Natural killer cell treated with Interleukin-12 subunit alpha and Interleukin-12 subunit beta and Interleukin-15 and Interleukin-18, amount 100 ng/mL, for 72 hours (primary cell): ENCODE data around the gene EFCAB3. TPM values are rescaled to one million over a fixed set of nuclear protein-coding genes. Genes with fewer than 3 reads are reported as not detected.
"Not testable (repeated sequence)": the region's sequence is repeated elsewhere in the genome, so short reads cannot be mapped to it uniquely, and the experiment has no call there.

Source experiments
- ATAC-seq, 2 donors: fragments of 150-1000 bp; cut with Tn5 transposase in 1 of 2; sonication (Bioruptor Pico), chemical (Tn5 transposase) in 1 of 2; 2 replicates each; pipeline ENCODE4 v1.10.0; 2021
- DNase-seq: peaks from one replicate; pipeline ENCODE4 v3.0.0; 2022; ENCODE audit warnings: low spot score
- H3K27ac Mint-ChIP-seq, 2 donors: 1 replicate in 1 of 2; 2 replicates in 1 of 2; pipeline ENCODE4 v1.8.0; 2022; ENCODE audit warnings: mixed read lengths in 2 of 2, mild to moderate bottlenecking in 1 of 2, moderate library complexity in 1 of 2
- H3K27me3 Mint-ChIP-seq, 2 donors: 1 replicate in 1 of 2; 2 replicates in 1 of 2; pipeline ENCODE4 v1.8.0; 2022; ENCODE audit warnings: mixed read lengths in 2 of 2
- H3K36me3 Mint-ChIP-seq: one replicate; pipeline ENCODE4 v1.8.0; 2022; ENCODE audit warnings: mixed read lengths
- H3K4me1 Mint-ChIP-seq, 2 donors: 1 replicate in 1 of 2; 2 replicates in 1 of 2; pipeline ENCODE4 v1.8.0; 2022; ENCODE audit warnings: low read depth in 2 of 2, mixed read lengths in 2 of 2, mild to moderate bottlenecking in 1 of 2
- H3K4me3 Mint-ChIP-seq: one replicate; pipeline ENCODE4 v1.8.0; 2022; ENCODE audit warnings: mixed read lengths
- H3K9me3 Mint-ChIP-seq: 2 replicates; pipeline ENCODE4 v1.8.0; 2022; ENCODE audit warnings: mixed read lengths
- total RNA-seq, 2 donors: library from RNA; stranded (reverse); gene quantifications; one replicate each; pipeline ENCODE4 v1.2.3, GENCODE V29; 2022

Gene EFCAB3
- total RNA-seq, 2 donors from 2014 or later, result not detected

DNA sequence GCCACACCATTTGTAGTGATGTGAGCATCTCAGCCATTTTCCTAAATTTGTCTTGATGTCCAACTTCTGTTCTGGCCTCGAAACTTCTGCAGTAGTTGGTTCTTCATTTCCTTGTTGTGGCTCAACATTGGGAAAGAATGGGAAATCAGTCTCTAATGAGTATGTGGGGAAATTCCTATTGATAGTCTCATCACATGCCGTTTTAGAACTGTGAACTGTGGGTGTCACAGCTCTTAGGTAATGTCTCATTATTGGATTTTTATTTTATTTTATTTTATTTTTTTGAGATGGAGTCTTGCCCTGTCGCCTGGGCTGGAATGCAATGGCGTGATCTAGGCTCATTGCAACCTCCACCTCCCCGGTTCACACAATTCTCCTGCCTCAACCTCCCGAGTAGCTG, 60.8 kb downstream of the EFCAB3 start:
- H3K4me1 Mint-ChIP-seq, H3K9me3 Mint-ChIP-seq, H3K36me3 Mint-ChIP-seq, H3K27ac Mint-ChIP-seq, H3K27me3 Mint-ChIP-seq, ATAC-seq, DNase-seq, H3K4me3 Mint-ChIP-seq: not testable (repeated sequence)

DNA sequence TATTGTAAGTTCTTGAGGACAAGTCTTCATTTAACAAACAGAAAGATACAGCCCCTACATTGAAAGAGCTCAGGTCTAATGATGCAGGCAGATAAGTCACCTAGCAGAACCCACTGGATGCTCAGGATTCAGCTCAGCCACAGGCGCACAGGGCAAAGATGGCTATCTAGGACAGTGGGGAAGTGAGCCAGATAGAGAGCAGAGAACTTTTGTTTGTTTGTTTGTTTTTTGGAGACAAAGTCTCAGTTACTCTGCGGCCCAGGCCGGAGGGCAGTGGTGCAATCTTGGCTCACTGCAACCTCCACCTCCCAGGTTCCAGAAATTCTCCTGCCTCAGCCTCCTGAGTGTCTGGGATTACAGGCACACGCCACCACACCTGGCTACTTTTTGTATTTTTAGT, 63.7 kb downstream of the EFCAB3 start:
- H3K4me1 Mint-ChIP-seq, result no peaks in the 10 kb centered on the region
- H3K27me3 Mint-ChIP-seq, result no peaks in the 10 kb centered on the region
- ATAC-seq (no peak), DNase-seq (no peak)
- no peak overlapping the region for H3K27ac Mint-ChIP-seq
- H3K4me3 Mint-ChIP-seq, result no peak overlapping the region
- H3K36me3 Mint-ChIP-seq, result peaks cover 19% of the 10 kb centered on the region
- H3K9me3 Mint-ChIP-seq, result no peaks in the 10 kb centered on the region

DNA sequence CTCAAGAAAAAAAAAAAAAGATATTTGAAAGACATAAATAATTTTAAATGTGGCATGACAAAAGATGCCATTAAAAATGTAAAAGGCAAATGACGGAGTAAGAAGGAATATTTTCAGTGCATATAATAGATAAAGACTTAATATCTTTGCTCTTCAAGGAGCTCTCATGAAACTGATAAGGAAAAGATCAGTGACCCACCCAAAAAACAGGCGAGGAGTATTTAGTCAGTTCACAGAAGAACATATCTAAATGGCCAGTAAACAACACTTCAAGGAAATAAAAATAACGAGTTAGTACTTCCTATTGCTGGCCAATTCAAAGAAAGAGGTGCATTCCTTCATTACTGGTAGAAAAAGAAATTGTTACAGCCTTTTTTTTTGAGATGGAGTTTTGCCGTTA, 65.4 kb downstream of the EFCAB3 start:
- DNase-seq, ATAC-seq, H3K9me3 Mint-ChIP-seq, H3K4me1 Mint-ChIP-seq, H3K27me3 Mint-ChIP-seq, H3K27ac Mint-ChIP-seq, H3K4me3 Mint-ChIP-seq: not testable (repeated sequence)
- peaks cover 15% of the 10 kb centered on the region for H3K36me3 Mint-ChIP-seq

DNA sequence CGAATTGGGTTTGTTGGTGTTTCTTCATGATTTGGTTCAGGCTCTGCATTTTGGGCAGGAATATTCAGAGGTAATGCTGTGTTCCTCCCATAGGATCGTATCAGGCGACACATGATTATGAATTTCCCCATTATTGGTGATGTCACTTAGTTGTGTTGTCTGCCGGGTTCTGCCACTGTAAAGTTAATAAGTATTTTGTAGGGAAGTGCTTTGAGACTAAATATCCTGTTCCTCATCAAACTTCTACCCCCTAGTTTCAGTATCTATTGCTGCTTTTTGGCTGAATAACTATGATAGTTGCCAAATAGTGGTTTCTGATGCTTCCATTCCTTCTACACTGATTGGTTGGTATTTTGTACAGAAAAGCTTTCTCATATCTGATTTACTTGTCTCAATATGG, 71.8 kb downstream of the EFCAB3 start:
- H3K27me3 Mint-ChIP-seq, ATAC-seq, H3K36me3 Mint-ChIP-seq, DNase-seq, H3K9me3 Mint-ChIP-seq, H3K27ac Mint-ChIP-seq, H3K4me3 Mint-ChIP-seq: not testable (repeated sequence)
- H3K4me1 Mint-ChIP-seq, result peaks cover 14 to 17% of the 10 kb centered on the region in 2 donors

DNA sequence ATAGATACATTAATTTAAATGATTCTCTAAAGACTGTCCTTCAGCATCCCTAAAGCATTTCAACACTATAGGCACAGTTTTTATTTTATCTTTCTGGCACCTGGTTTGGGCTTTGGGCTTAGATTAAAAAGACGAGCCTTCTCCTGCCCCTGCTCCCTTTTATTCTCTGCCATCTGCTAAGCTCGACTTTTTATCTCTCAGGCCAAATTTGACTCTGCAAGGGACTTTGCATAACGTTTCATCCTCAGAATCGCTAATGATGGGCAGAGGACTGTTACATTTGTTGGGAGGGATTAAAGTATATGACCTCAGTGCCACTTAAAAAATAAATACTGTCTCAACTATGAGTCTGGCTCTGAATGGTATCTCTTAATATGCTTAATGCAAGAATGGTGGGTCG, 72.7 kb downstream of the EFCAB3 start:
- peaks cover 14 to 17% of the 10 kb centered on the region in 2 donors for H3K4me1 Mint-ChIP-seq
- ATAC-seq, H3K9me3 Mint-ChIP-seq, H3K36me3 Mint-ChIP-seq, H3K4me3 Mint-ChIP-seq, H3K27ac Mint-ChIP-seq, H3K27me3 Mint-ChIP-seq, DNase-seq: not testable (repeated sequence)

DNA sequence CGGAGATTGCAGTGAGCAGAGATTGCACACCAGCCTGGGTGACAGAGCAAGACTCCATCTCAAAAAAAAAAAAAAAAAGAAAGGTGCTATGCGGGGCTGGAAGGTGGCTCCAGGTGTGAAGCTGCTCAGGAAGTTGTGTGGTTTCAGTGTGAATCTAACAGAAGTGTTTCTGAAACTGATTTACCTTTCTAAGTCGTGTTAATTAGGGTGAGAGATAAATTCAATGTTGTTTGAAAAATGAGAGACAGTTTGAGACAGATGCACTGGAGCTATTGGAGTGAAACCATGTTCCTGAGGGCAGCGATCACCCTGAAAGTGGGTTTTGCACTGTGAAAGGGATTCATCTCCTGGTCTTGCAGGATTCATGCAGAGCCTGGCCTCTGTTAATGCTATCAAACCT, 73.3 kb downstream of the EFCAB3 start:
- not testable (repeated sequence) for H3K36me3 Mint-ChIP-seq, H3K9me3 Mint-ChIP-seq, ATAC-seq, H3K27me3 Mint-ChIP-seq, H3K4me3 Mint-ChIP-seq, H3K27ac Mint-ChIP-seq, DNase-seq
- peaks cover 14 to 17% of the 10 kb centered on the region in 2 donors for H3K4me1 Mint-ChIP-seq

DNA sequence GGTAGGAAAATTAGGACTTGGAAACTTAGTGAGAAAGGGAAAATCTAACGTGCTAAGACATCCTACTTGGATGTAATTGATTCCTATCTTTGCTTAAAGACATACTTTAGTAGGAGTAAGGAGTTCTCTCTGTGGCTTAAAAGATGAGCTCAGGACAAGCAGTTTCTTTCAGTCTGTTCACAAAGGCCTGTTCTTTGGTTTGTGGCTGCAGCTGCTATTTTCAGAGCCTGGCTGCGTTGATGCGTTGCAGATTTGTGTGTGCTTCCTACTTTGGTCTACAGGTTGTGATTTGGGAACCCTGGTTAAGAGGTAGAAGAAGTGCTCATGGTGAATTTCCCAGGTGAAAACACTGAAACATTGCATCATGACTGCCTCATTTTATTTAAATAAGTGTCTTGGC, 73.8 kb downstream of the EFCAB3 start:
- not testable (repeated sequence) for H3K4me3 Mint-ChIP-seq, H3K27ac Mint-ChIP-seq, ATAC-seq, DNase-seq, H3K36me3 Mint-ChIP-seq, H3K27me3 Mint-ChIP-seq, H3K9me3 Mint-ChIP-seq
- peaks cover 14 to 17% of the 10 kb centered on the region in 2 donors for H3K4me1 Mint-ChIP-seq

DNA sequence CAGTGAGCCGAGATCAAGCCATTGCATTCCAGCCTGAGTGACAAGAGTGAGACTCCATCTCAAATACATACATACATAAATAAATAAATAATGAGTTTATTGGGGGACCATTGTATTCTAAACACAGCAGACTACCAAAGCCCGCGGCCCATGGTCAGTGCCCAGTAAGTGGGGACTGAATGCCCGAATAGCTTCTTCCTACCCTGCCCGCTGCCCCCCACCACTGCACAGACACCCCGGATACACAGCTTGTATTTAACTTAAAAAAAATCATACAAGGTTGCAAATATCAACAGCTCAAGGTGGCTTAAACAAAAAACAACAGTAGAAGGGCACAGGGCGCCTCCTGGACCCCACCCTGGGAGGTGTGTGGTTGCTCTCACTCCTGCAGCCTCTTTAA, 75.7 kb downstream of the EFCAB3 start:
- ATAC-seq (no peak), DNase-seq (no peak)
- Mint-ChIP-seq H3K4me3 (no peak overlapping the region), H3K4me1 (peaks cover 14 to 17% of the 10 kb centered on the region in 2 donors), H3K9me3 (no peaks in the 10 kb centered on the region), H3K27me3 (peaks cover 0 to 7% of the 10 kb centered on the region in 2 donors), H3K27ac (no peak overlapping the region), H3K36me3 (no peaks in the 10 kb centered on the region)

DNA sequence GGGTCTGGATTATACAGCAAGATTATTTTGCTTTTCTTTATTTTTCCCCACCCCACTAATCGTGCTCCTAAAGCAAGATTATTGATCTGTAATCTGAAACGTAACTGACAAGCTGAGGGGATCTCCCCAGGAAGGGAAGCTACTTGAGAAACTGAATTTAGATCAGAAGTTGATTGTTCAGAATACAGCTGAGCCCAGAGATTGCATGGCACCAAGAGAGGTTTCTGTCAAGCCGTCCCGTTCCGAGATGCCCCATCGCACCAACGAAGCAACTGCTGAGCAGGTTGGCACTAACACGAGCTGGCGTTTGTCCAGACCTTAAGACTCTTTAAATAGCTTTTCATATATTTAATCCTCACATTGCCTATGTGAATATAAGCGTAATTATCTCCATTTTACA, 78.1 kb downstream of the EFCAB3 start:
- H3K4me3 Mint-ChIP-seq, H3K4me1 Mint-ChIP-seq, H3K9me3 Mint-ChIP-seq, ATAC-seq, H3K27ac Mint-ChIP-seq, DNase-seq, H3K36me3 Mint-ChIP-seq, H3K27me3 Mint-ChIP-seq: not testable (repeated sequence)

DNA sequence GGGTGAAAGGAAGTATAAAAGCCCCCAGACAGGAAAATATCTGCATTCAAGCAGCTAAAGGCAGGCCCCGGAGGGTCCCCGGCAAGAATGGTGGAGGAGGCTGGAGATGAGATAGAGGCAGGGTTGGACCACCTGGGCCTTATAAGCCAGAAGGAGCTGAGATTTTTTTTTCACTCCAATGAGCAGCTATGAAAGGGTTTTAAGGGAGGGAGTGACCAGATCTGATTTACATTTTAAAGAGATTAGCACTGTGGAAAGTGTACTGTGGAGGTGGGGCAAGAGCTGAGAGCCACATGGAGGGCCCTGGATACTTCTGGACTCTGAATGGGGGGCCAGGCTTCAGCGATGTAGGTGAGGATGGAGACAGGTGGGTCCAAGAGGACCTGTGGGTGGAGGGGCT, 84.1 kb downstream of the EFCAB3 start:
- H3K4me3 Mint-ChIP-seq, H3K27ac Mint-ChIP-seq, H3K36me3 Mint-ChIP-seq, H3K9me3 Mint-ChIP-seq, H3K27me3 Mint-ChIP-seq, ATAC-seq, DNase-seq, H3K4me1 Mint-ChIP-seq: not testable (repeated sequence)

DNA sequence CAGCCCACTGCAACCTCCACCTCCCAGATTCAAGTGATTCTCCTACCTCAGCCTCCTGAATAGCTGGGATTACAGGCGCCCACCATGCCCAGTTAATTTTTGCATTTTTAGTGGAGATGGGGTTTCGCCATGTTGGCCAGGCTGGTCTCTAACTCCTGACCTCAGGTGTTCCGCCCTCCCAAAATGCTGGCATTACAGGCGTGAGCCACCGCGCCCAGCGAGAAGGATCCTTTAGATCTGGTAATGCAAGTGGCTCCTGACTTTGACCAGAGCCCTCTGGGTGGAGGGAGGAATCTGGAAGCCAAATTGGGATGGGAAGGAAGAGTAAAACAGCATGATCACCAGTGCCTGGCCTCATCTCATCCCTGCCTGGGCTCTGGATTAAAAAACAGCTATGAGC, 84.9 kb downstream of the EFCAB3 start:
- not testable (repeated sequence) for H3K4me3 Mint-ChIP-seq, ATAC-seq, DNase-seq, H3K27ac Mint-ChIP-seq, H3K27me3 Mint-ChIP-seq, H3K4me1 Mint-ChIP-seq, H3K9me3 Mint-ChIP-seq, H3K36me3 Mint-ChIP-seq

Other genes with a start within 250 kb of the EFCAB3 start
- 10 to 100 TPM; 20.4 to 28.1 TPM for gene METTL2A, start 43.3 kb downstream of the EFCAB3 start, total RNA-seq
- gene TLK2, start 98.3 kb downstream of the EFCAB3 start, total RNA-seq, result 10 to 100 TPM; 51.4 to 58.7 TPM
- 1 to 10 TPM; 2.0 to 2.1 TPM for gene MRC2, start 247.1 kb downstream of the EFCAB3 start, total RNA-seq